Hepatocyte (in vitro differentiated cells): ENCODE data around the gene HDX.

Source experiments
- EZH2 ChIP-seq: fragments of 200-600 bp; sonication (generic); IDR thresholded peaks from 2 replicates; pipeline ENCODE4 v1.6.1; 2016; ENCODE audit warnings: antibody characterized with exemption, mild to moderate bottlenecking, borderline replicate concordance
- TF ChIP-seq, protein P1 (sequence below): fragments of 200-600 bp; sonication (generic); IDR thresholded peaks from 2 replicates; pipeline ENCODE4 v1.5.1; 2016; ENCODE audit warnings: antibody characterized with exemption, mild to moderate bottlenecking; ENCODE audit not compliant: poor library complexity

- TF ChIP-seq, protein P1, sequence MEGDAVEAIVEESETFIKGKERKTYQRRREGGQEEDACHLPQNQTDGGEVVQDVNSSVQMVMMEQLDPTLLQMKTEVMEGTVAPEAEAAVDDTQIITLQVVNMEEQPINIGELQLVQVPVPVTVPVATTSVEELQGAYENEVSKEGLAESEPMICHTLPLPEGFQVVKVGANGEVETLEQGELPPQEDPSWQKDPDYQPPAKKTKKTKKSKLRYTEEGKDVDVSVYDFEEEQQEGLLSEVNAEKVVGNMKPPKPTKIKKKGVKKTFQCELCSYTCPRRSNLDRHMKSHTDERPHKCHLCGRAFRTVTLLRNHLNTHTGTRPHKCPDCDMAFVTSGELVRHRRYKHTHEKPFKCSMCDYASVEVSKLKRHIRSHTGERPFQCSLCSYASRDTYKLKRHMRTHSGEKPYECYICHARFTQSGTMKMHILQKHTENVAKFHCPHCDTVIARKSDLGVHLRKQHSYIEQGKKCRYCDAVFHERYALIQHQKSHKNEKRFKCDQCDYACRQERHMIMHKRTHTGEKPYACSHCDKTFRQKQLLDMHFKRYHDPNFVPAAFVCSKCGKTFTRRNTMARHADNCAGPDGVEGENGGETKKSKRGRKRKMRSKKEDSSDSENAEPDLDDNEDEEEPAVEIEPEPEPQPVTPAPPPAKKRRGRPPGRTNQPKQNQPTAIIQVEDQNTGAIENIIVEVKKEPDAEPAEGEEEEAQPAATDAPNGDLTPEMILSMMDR: no peak
- TF ChIP-seq EZH2: no peak
These were observed 183.6 kb downstream of the HDX start for GRCh38 chrX:84318661-84319060.
